Loucy (cell line): ENCODE measurements around the gene ANGPTL2.

ENCODE experiments used
- CTCF ChIP-seq: fragments of 200-600 bp; sonication (generic); conservative IDR thresholded peaks from 2 replicates; pipeline ENCODE4 v1.5.1; 2014; ENCODE audit warnings: mild to moderate bottlenecking, antibody characterized with exemption, low read length
- EZH2phosphoT487 ChIP-seq: fragments of 200-600 bp; IDR thresholded peaks from 2 replicates; pipeline ENCODE4 v1.6.1; 2018; ENCODE audit warnings: antibody characterized with exemption, mild to moderate bottlenecking, moderate library complexity, borderline replicate concordance

- TF ChIP-seq CTCF (no peak), EZH2phosphoT487 (no peak)
These were observed 27.3 kb upstream of the ANGPTL2 start for GRCh38 chr9:127149463-127150390.
